H9 (cell line): ENCODE measurements around the gene SLC34A3. TPM values are rescaled to one million over a fixed set of nuclear protein-coding genes. Genes with fewer than 3 reads are reported as not detected.

Experiments
- DNase-seq: peaks from one replicate; pipeline ENCODE4 v3.0.0-alpha.2; 2017
- H2AFZ ChIP-seq: one replicate; pipeline ENCODE4 v1.6.1; 2013; ENCODE audit warnings: mild to moderate bottlenecking, low read length, control low read depth, moderate library complexity
- H2AK5ac ChIP-seq: 2 replicates; pipeline ENCODE4 v1.6.1; 2013; ENCODE audit warnings: low read length, control low read depth, mixed read lengths; ENCODE audit not compliant: insufficient read length
- H2BK120ac ChIP-seq: one replicate; pipeline ENCODE4 v1.6.1; 2013; ENCODE audit warnings: low read depth, mild to moderate bottlenecking, low read length, control low read depth, inconsistent platforms; ENCODE audit not compliant: poor library complexity, severe bottlenecking
- H2BK12ac ChIP-seq: 2 replicates; pipeline ENCODE4 v1.6.1; 2013; ENCODE audit warnings: low read length, control low read depth, mixed read lengths, low read depth; ENCODE audit not compliant: insufficient read length
- H2BK15ac ChIP-seq: 2 replicates; pipeline ENCODE4 v1.6.1; 2013; ENCODE audit warnings: low read depth, low read length, control low read depth
- H2BK20ac ChIP-seq: one replicate; pipeline ENCODE4 v1.6.1; 2013; ENCODE audit warnings: low read depth, mild to moderate bottlenecking, low read length, control low read depth, inconsistent platforms; ENCODE audit not compliant: poor library complexity, severe bottlenecking
- H2BK5ac ChIP-seq: 2 replicates; pipeline ENCODE4 v1.6.1; 2013; ENCODE audit warnings: low read length, control low read depth, mixed read lengths; ENCODE audit not compliant: insufficient read length
- H3K14ac ChIP-seq: 2 replicates; pipeline ENCODE4 v1.6.1; 2013; ENCODE audit warnings: low read length, control low read depth; ENCODE audit not compliant: insufficient read depth
- H3K18ac ChIP-seq: 2 replicates; pipeline ENCODE4 v1.6.1; 2013; ENCODE audit warnings: low read depth, mild to moderate bottlenecking, mixed read lengths, low read length, control low read depth; ENCODE audit not compliant: insufficient read length
- H3K23ac ChIP-seq: 2 replicates; pipeline ENCODE4 v1.6.1; 2013; ENCODE audit warnings: low read length, control low read depth, mixed read lengths, low read depth; ENCODE audit not compliant: insufficient read length
- H3K23me2 ChIP-seq: 2 replicates; pipeline ENCODE4 v1.6.1; 2013; ENCODE audit warnings: low read depth, mild to moderate bottlenecking, mixed read lengths, low read length, control low read depth; ENCODE audit not compliant: insufficient read length, poor library complexity, severe bottlenecking
- H3K27ac ChIP-seq: 2 replicates; pipeline ENCODE4 v1.5.1; 2013; ENCODE audit warnings: low read length, control low read depth, mixed read lengths, low read depth; ENCODE audit not compliant: insufficient read length
- H3K27me3 ChIP-seq: 2 replicates; pipeline ENCODE4 v1.6.1; 2013; ENCODE audit warnings: low read length, control low read depth, inconsistent platforms; ENCODE audit not compliant: insufficient read depth
- H3K4ac ChIP-seq: 2 replicates; pipeline ENCODE4 v1.6.1; 2013; ENCODE audit warnings: low read depth, mild to moderate bottlenecking, control low read depth, inconsistent platforms, low read length, moderate library complexity
- H3K4me1 ChIP-seq: 2 replicates; pipeline ENCODE4 v1.6.1; 2013; ENCODE audit warnings: low read length, control low read depth, inconsistent platforms; ENCODE audit not compliant: insufficient read depth
- H3K4me2 ChIP-seq: 2 replicates; pipeline ENCODE4 v1.6.1; 2013; ENCODE audit warnings: low read length, control low read depth, mixed read lengths; ENCODE audit not compliant: insufficient read length, insufficient read depth
- H3K56ac ChIP-seq: 2 replicates; pipeline ENCODE4 v1.6.1; 2013; ENCODE audit warnings: low read depth, mild to moderate bottlenecking, mixed read lengths, low read length, control low read depth; ENCODE audit not compliant: insufficient read length
- H3K79me1 ChIP-seq: 2 replicates; pipeline ENCODE4 v1.6.1; 2013; ENCODE audit warnings: low read depth, mild to moderate bottlenecking, moderate library complexity, low read length, control low read depth, inconsistent platforms; ENCODE audit not compliant: insufficient read depth, poor library complexity, severe bottlenecking
- H3K79me2 ChIP-seq: 2 replicates; pipeline ENCODE4 v1.6.1; 2013; ENCODE audit warnings: low read length, control low read depth, inconsistent platforms; ENCODE audit not compliant: insufficient read depth
- H3K9ac ChIP-seq: 2 replicates; pipeline ENCODE4 v1.6.1; 2013; ENCODE audit warnings: low read length, control low read depth, mixed read lengths; ENCODE audit not compliant: insufficient read length; ENCODE audit errors: extremely low read depth
- H3K9me3 ChIP-seq: one replicate; pipeline ENCODE4 v1.6.1; 2013; ENCODE audit warnings: low read depth, low read length, inconsistent platforms; ENCODE audit not compliant: control insufficient read depth
- H3T11ph ChIP-seq: one replicate; pipeline ENCODE4 v1.6.1; 2013; ENCODE audit warnings: mild to moderate bottlenecking, low read length, control low read depth, inconsistent platforms
- H4K20me1 ChIP-seq: one replicate; pipeline ENCODE4 v1.6.1; 2013; ENCODE audit not compliant: control insufficient read depth, insufficient read length, insufficient read depth
- H4K5ac ChIP-seq: 2 replicates; pipeline ENCODE4 v1.6.1; 2013; ENCODE audit warnings: low read depth, mild to moderate bottlenecking, mixed read lengths, low read length, control low read depth; ENCODE audit not compliant: insufficient read length
- H4K8ac ChIP-seq: replicated peaks from 2 replicates; pipeline ENCODE4 v1.6.1; 2013; ENCODE audit warnings: low read length, control low read depth, mixed read lengths, low read depth; ENCODE audit not compliant: insufficient read length
- H4K91ac ChIP-seq: 2 replicates; pipeline ENCODE4 v1.6.1; 2013; ENCODE audit warnings: low read depth, mild to moderate bottlenecking, moderate library complexity, mixed read lengths, low read length, control low read depth; ENCODE audit not compliant: insufficient read length
- H3K27ac Mint-ChIP-seq, 3 experiments: 2 replicates in 2 of 3; 3 replicates in 1 of 3; pipeline ENCODE4 v1.8.0; 2020 to 2021; ENCODE audit warnings: mixed read lengths in 3 of 3, mild to moderate bottlenecking in 1 of 3, moderate library complexity in 1 of 3
- H3K27me3 Mint-ChIP-seq: 2 replicates; pipeline ENCODE4 v1.8.0; 2021; ENCODE audit warnings: low read depth, mild to moderate bottlenecking, moderate library complexity, mixed read lengths
- H3K36me3 Mint-ChIP-seq, 3 experiments: 2 replicates in 2 of 3; 3 replicates in 1 of 3; pipeline ENCODE4 v1.8.0; 2020 to 2021; ENCODE audit warnings: low read depth in 3 of 3, mixed read lengths in 3 of 3; ENCODE audit not compliant: insufficient read depth in 1 of 3
- H3K4me1 Mint-ChIP-seq, 2 experiments: 2 replicates each; pipeline ENCODE4 v1.8.0; 2020; ENCODE audit warnings: mixed read lengths in 2 of 2
- H3K4me3 Mint-ChIP-seq, 2 experiments: 2 replicates in 1 of 2; 3 replicates in 1 of 2; pipeline ENCODE4 v1.8.0; 2020 to 2021; ENCODE audit warnings: mild to moderate bottlenecking in 2 of 2, mixed read lengths in 2 of 2, moderate library complexity in 1 of 2
- H3K9me3 Mint-ChIP-seq, 2 experiments: 2 replicates in 1 of 2; 3 replicates in 1 of 2; pipeline ENCODE4 v1.8.0; 2020; ENCODE audit warnings: mild to moderate bottlenecking in 2 of 2, mixed read lengths in 2 of 2, moderate library complexity in 1 of 2
- WGBS: extraction: QIAGEN DNeasy Blood & Tissue Kit; methylation state at CpG from one replicate; pipeline ENCODE4 v1.1.7; 2013; ENCODE audit warnings: missing lambda C conversion rate, low lambda C conversion rate, mixed read lengths; ENCODE audit not compliant: insufficient read length; ENCODE audit errors: extremely low coverage; 5-methylcytosine and 5-hydroxymethylcytosine counted together
- total RNA-seq: library from RNA; stranded (reverse); gene quantifications from 2 replicates; pipeline ENCODE4 v1.2.1, GENCODE V29; 2021
- TF ChIP-seq, protein P1 (sequence below): fragments of 200-600 bp; sonication (generic); conservative IDR thresholded peaks from 3 replicates; pipeline ENCODE4 v1.8.0; 2021; ENCODE audit warnings: antibody characterized with exemption, mild to moderate bottlenecking

SLC34A3 gene
- total RNA-seq, 1 experiment from 2014 or later = not detected

DNA sequence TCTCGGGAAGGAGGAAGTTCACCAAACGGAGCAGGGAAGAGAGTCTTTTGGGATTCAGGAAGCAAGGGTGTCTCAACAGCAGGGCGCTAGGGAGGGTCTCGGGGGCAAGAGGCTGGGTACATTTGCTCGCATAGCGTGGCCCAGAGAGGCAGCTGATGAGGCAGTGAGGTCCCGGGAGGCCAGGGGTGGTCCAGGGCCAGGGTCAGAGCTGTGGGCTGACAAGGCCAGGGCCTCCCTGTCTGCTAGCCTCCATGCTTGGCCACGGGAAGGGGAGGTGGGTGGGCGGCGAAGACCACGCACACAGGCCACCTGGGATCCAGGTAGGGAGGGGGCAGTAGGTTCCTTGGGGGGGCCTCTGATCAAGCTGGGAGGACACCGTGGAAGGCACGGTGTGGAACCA is 19.2 kb upstream of the SLC34A3 start:
- Mint-ChIP-seq H3K27me3 (no peaks in the 10 kb centered on the region), H3K27ac (no peak overlapping the region), H3K4me1 (peaks cover 3 to 8% of the 10 kb centered on the region in 2 experiments), H3K4me3 (no peak overlapping the region), H3K36me3 (peaks cover 11 to 47% (median 42%) of the 10 kb centered on the region in 3 experiments; a peak in 6 of 7 replicates), H3K9me3 (no peaks in the 10 kb centered on the region)
- Histone ChIP-seq H3T11ph (no peak overlapping the region), H3K18ac (no peak overlapping the region), H3K4me2 (no peak overlapping the region), H3K56ac (no peak overlapping the region), H3K4me1 (no peaks in the 10 kb centered on the region), H2BK5ac (no peak overlapping the region), H3K27ac (no peak overlapping the region), H3K23ac (no peak overlapping the region), H2BK15ac (no peak overlapping the region), H2AFZ (no peak overlapping the region), H3K14ac (no peak overlapping the region), H3K9ac (no peak overlapping the region), H4K5ac (no peak overlapping the region), H3K79me1 (peaks cover 7% of the 10 kb centered on the region), H3K9me3 (no peaks in the 10 kb centered on the region), H4K20me1 (no peaks in the 10 kb centered on the region), H2BK12ac (no peak overlapping the region), H4K91ac (no peak overlapping the region), H3K27me3 (no peaks in the 10 kb centered on the region), H3K23me2 (no peaks in the 10 kb centered on the region), H2AK5ac (no peak overlapping the region), H3K79me2 (no peaks in the 10 kb centered on the region), H4K8ac (no peak overlapping the region), H2BK20ac (no peak overlapping the region), H3K4ac (no peak overlapping the region), H2BK120ac (no peak overlapping the region)
- WGBS = no CpG with 5 or more reads among the region's 13 CpGs
- TF ChIP-seq, protein P1, sequence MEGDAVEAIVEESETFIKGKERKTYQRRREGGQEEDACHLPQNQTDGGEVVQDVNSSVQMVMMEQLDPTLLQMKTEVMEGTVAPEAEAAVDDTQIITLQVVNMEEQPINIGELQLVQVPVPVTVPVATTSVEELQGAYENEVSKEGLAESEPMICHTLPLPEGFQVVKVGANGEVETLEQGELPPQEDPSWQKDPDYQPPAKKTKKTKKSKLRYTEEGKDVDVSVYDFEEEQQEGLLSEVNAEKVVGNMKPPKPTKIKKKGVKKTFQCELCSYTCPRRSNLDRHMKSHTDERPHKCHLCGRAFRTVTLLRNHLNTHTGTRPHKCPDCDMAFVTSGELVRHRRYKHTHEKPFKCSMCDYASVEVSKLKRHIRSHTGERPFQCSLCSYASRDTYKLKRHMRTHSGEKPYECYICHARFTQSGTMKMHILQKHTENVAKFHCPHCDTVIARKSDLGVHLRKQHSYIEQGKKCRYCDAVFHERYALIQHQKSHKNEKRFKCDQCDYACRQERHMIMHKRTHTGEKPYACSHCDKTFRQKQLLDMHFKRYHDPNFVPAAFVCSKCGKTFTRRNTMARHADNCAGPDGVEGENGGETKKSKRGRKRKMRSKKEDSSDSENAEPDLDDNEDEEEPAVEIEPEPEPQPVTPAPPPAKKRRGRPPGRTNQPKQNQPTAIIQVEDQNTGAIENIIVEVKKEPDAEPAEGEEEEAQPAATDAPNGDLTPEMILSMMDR = no peak
- no peak for DNase-seq
